HepG2 (cell line): ENCODE results near the gene TIRAP.

Source experiments
- CREM ChIP-seq, 2 experiments: sonication (generic) in 1 of 2; formaldehyde crosslinking in 1 of 2; IDR thresholded peaks; 2 replicates each; pipeline versions ENCODE4 v1.4.0 to v1.6.1; 2016 to 2020; ENCODE audit warnings: antibody characterized with exemption in 1 of 2, mild to moderate bottlenecking in 1 of 2, missing genetic modification reagents in 1 of 2
- NPAS2 ChIP-seq: sonication (generic); formaldehyde crosslinking; IDR thresholded peaks from 2 replicates; pipeline ENCODE4 v1.8.0; 2022; ENCODE audit warnings: mild to moderate bottlenecking, missing genetic modification reagents, borderline replicate concordance
- SKI ChIP-seq: fragments of 450-650 bp; IDR thresholded peaks from one replicate; pipeline ENCODE4 v1.6.1; 2018; ENCODE audit warnings: mild to moderate bottlenecking; ENCODE audit not compliant: partially characterized antibody
- SP1 ChIP-seq, 2 experiments: fragments of 450-650 bp in 1 of 2; sonication (generic) in 1 of 2; formaldehyde crosslinking in 1 of 2; IDR thresholded peaks; 2 replicates each; pipeline versions ENCODE4 v1.4.0 to v1.6.1; 2016 to 2020; ENCODE audit warnings: missing genetic modification reagents in 1 of 2
- SP2 ChIP-seq: sonication (generic); formaldehyde crosslinking; IDR thresholded peaks from 2 replicates; pipeline ENCODE4 v1.5.1; 2020; ENCODE audit warnings: mild to moderate bottlenecking, missing genetic modification reagents
- ZNF143 ChIP-seq: sonication (generic); formaldehyde crosslinking; IDR thresholded peaks from 2 replicates; pipeline ENCODE4 v1.4.0; 2020; ENCODE audit warnings: missing genetic modification reagents
- ZNF510 ChIP-seq: sonication (generic); formaldehyde crosslinking; IDR thresholded peaks from 2 replicates; pipeline ENCODE4 v1.4.0; 2020; ENCODE audit warnings: low read depth, mild to moderate bottlenecking, missing genetic modification reagents
- TF ChIP-seq, protein P1 (sequence below): sonication (generic); formaldehyde crosslinking; IDR thresholded peaks from 2 replicates; pipeline ENCODE4 v1.5.0; 2020; ENCODE audit warnings: mild to moderate bottlenecking, missing genetic modification reagents, moderate library complexity
- TF ChIP-seq, protein P2 (sequence below), 2 experiments: IDR thresholded peaks; 2 replicates each; pipeline ENCODE4 v1.6.1; 2011 to 2012; ENCODE audit warnings: low read length in 2 of 2, borderline replicate concordance in 1 of 2, low read depth in 1 of 2, mild to moderate bottlenecking in 1 of 2, moderate library complexity in 1 of 2
- TF ChIP-seq, protein P3 (sequence below): sonication (generic); formaldehyde crosslinking; IDR thresholded peaks from 2 replicates; pipeline ENCODE4 v1.4.0; 2020; ENCODE audit warnings: missing genetic modification reagents

DNA sequence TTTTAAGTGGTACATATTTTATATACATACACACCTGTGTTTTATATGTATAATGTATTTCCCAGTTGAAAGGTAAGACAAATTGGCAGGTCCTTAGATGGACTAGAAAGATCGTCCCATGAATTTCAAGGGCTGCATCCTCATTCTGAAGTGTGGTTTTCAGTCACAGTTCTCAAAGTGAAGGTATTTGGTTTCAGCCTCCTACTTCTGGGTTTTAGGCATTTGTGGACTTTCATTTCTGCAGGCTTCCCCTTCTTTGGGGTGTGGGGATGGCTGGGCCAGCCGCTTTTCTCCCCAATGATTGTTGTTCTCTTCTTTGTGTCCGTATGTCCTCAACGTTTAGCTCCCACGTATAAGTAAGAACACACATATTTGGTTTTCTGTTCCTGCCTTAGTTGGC is 30.9 kb downstream of the TIRAP start:
- TF ChIP-seq CREM (IDR thresholded peaks at IDR 0.05) (no peak), CREM (CRISPR knock-in tag; IDR thresholded peaks at IDR 0.05) (no peak), ZNF143 (CRISPR knock-in tag) (no peak), SP1 (IDR thresholded peaks at IDR 0.05) (no peak), SP1 (CRISPR knock-in tag; IDR thresholded peaks at IDR 0.05) (no peak), SKI (no peak), NPAS2 (CRISPR knock-in tag) (no peak), ZNF510 (no peak), SP2 (CRISPR knock-in tag) (no peak)
- TF ChIP-seq, protein P1, sequence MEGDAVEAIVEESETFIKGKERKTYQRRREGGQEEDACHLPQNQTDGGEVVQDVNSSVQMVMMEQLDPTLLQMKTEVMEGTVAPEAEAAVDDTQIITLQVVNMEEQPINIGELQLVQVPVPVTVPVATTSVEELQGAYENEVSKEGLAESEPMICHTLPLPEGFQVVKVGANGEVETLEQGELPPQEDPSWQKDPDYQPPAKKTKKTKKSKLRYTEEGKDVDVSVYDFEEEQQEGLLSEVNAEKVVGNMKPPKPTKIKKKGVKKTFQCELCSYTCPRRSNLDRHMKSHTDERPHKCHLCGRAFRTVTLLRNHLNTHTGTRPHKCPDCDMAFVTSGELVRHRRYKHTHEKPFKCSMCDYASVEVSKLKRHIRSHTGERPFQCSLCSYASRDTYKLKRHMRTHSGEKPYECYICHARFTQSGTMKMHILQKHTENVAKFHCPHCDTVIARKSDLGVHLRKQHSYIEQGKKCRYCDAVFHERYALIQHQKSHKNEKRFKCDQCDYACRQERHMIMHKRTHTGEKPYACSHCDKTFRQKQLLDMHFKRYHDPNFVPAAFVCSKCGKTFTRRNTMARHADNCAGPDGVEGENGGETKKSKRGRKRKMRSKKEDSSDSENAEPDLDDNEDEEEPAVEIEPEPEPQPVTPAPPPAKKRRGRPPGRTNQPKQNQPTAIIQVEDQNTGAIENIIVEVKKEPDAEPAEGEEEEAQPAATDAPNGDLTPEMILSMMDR (CRISPR knock-in tag): no peak
- TF ChIP-seq, protein P2, sequence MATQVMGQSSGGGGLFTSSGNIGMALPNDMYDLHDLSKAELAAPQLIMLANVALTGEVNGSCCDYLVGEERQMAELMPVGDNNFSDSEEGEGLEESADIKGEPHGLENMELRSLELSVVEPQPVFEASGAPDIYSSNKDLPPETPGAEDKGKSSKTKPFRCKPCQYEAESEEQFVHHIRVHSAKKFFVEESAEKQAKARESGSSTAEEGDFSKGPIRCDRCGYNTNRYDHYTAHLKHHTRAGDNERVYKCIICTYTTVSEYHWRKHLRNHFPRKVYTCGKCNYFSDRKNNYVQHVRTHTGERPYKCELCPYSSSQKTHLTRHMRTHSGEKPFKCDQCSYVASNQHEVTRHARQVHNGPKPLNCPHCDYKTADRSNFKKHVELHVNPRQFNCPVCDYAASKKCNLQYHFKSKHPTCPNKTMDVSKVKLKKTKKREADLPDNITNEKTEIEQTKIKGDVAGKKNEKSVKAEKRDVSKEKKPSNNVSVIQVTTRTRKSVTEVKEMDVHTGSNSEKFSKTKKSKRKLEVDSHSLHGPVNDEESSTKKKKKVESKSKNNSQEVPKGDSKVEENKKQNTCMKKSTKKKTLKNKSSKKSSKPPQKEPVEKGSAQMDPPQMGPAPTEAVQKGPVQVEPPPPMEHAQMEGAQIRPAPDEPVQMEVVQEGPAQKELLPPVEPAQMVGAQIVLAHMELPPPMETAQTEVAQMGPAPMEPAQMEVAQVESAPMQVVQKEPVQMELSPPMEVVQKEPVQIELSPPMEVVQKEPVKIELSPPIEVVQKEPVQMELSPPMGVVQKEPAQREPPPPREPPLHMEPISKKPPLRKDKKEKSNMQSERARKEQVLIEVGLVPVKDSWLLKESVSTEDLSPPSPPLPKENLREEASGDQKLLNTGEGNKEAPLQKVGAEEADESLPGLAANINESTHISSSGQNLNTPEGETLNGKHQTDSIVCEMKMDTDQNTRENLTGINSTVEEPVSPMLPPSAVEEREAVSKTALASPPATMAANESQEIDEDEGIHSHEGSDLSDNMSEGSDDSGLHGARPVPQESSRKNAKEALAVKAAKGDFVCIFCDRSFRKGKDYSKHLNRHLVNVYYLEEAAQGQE (IDR thresholded peaks at IDR 0.05; ENCODE audit: borderline replicate concordance in 1 of 2, low read depth in 1 of 2, low read length in 2 of 2): no peak
- TF ChIP-seq, protein P3, sequence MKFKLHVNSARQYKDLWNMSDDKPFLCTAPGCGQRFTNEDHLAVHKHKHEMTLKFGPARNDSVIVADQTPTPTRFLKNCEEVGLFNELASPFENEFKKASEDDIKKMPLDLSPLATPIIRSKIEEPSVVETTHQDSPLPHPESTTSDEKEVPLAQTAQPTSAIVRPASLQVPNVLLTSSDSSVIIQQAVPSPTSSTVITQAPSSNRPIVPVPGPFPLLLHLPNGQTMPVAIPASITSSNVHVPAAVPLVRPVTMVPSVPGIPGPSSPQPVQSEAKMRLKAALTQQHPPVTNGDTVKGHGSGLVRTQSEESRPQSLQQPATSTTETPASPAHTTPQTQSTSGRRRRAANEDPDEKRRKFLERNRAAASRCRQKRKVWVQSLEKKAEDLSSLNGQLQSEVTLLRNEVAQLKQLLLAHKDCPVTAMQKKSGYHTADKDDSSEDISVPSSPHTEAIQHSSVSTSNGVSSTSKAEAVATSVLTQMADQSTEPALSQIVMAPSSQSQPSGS: no peak
